GM12874 (cell line): ENCODE results near the gene SDE2.

ENCODE experiments used
- CTCF ChIP-seq: IDR thresholded peaks from 2 replicates; pipeline ENCODE4 v1.5.1; 2011; ENCODE audit warnings: low read depth, mild to moderate bottlenecking, control low read depth, low read length, moderate library complexity; ENCODE audit not compliant: insufficient read depth

Gene SDE2

DNA sequence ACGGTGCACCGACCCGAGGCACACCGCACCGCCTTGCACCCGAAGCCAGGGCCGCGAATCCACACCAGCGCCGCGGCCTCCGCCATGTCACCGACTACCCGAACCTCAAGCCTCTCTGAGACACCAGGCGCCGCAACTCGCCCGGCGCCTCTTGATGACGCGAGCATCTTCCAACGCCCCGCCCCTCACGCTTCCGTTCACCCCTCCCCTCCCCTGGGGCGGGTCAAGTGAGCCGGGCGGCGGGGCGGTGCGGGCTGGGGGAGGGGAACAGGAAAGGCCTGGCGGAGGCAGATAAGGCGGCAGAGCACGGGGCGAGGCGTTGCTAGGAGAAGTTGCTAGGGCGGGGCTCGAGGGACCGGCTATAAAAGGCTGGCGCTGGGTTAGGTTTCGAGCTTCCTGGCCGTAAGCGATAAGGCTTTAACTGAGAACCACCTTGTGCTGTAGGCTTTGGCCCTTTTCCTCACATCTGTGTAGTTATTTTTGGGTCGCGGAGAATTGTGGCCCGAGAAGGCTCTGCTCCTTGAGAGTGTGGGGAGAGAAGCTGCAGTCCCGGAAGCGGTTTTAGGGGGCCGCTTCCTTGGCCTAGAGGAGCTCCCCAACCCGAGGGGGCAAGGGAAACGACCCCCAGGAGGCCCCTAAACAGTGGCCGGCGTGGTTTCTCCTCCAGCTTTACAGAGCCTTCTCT is at the start of gene SDE2:
TSS of gene SDE2 (minus strand) at position 117 of the 685 bp plus-strand sequence. CDS start at position 86, 31 bp downstream.
- TF ChIP-seq CTCF, result no peak

DNA sequence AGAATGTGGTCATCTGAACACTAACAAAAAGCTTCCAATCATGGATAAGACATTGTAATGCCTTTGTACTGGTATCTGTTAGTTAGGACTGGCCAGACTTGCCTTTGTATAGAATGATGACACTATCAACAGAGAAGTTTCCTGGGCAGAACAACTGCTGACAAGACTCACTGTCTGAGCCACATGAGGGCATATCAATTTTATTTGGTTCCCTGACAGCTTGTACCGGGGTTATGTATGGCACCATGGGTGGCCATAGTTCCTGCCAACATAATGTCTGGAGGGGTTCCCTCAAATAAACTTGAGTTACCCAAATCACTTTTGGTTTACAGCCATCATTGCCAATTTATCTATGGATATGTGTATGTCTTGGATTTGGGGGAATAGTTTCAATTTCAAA is 49.7 kb upstream of the SDE2 start:
- no peak for TF ChIP-seq CTCF

- TF ChIP-seq CTCF, result no peak
These were observed 48.4 kb upstream of the SDE2 start for GRCh38 chr1:226047495-226047894.

- TF ChIP-seq CTCF, result no peak
These were observed 47.1 kb upstream of the SDE2 start for GRCh38 chr1:226046240-226046639.

DNA sequence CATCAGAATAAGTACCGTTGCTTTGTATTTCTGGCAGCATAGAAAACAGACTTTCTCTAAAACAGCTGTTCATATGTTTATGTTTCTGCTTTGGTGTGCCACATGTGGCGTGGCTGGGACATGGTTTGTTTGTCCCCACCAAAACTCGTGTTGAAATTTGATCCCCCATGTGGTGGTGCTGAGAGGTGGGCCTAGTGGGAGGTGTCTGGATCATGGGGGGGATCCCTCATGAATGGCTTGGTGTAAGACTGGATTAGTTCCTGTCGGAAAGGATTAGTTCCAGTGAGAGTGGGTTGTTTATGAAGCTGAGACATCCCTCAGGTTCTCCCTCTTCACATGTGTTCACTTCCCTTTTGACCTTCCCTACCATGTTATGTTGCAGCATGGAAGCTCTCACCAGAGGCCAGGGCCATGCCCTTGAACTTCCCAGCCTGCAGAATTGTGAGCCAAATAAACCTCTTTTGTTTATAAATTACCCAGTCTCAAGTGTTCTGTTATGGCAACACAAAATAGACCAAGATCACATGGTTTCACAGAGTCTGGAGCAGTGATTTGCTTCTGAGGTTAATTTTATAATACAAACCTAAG is 45.5 kb upstream of the SDE2 start:
- TF ChIP-seq CTCF, result no peak

- no peak for TF ChIP-seq CTCF
These were observed 42.3 kb upstream of the SDE2 start for GRCh38 chr1:226041419-226041818.

DNA sequence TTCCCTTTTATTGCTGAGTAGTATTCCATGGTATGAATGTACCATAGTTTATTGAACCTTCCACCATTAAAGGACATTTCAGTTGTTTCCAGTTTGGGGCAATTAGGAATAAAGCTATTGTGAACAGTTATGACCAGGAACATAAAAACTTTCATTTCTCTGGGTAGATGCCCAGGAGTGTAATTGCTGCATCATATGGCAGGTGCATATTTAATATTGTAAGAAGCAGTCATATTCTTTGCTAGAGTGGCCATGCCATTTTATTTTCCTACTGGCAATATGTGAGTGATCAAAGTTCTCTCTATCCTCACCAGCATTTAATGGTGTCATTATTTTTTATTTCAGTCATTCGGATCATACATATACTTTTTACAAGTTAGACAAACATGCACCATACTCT is 39.5 kb upstream of the SDE2 start:
- no peak for TF ChIP-seq CTCF
